Common myeloid progenitor, CD34-positive (primary cell): ENCODE results near the gene TIMM23.

Source experiments
- CTCF ChIA-PET: fragments of 350-600 bp; sonication (Branson Sonifier 250); formaldehyde crosslinking; loops from one replicate; lab custom pipeline; 2021; ENCODE audit warnings: antibody characterized with exemption; lab: Charles Lee
- POLR2A ChIA-PET: fragments of 350-600 bp; sonication (Branson Sonifier 250); formaldehyde crosslinking; loops from one replicate; lab custom pipeline; 2021; ENCODE audit warnings: antibody characterized with exemption; lab: Charles Lee
- DNase-seq, 3 donors: peaks; one replicate each; pipeline versions ENCODE4 v3.0.0 to v3.0.0-alpha.2; 2013
- H3K27ac ChIP-seq, 2 experiments: 1 replicate in 1 of 2; 2 replicates in 1 of 2; pipeline ENCODE4 v1.7.0; 2013; ENCODE audit warnings: inconsistent platforms in 2 of 2, low read length in 2 of 2, mild to moderate bottlenecking in 2 of 2, low read depth in 1 of 2, moderate library complexity in 1 of 2; ENCODE audit not compliant: severe bottlenecking in 2 of 2, insufficient read depth in 1 of 2, poor library complexity in 1 of 2
- H3K27me3 ChIP-seq, 5 experiments: replicated peaks in 2 of 5; 1 replicate in 3 of 5; 2 replicates in 2 of 5; pipeline versions ENCODE4 v1.6.1 to v1.7.0; 2013; ENCODE audit warnings: low read length in 4 of 5, mild to moderate bottlenecking in 2 of 5, moderate library complexity in 2 of 5, inconsistent platforms in 1 of 5; ENCODE audit not compliant: insufficient read depth in 5 of 5, control insufficient read depth in 4 of 5
- H3K36me3 ChIP-seq, 4 experiments: 1 replicate in 2 of 4; 2 replicates in 2 of 4; pipeline versions ENCODE4 v1.6.1 to v1.7.0; 2013; ENCODE audit warnings: low read length in 3 of 4, control low read depth in 1 of 4, mild to moderate bottlenecking in 1 of 4; ENCODE audit not compliant: control insufficient read depth in 4 of 4, insufficient read depth in 4 of 4
- H3K4me1 ChIP-seq, 4 experiments: 1 replicate in 3 of 4; 2 replicates in 1 of 4; pipeline versions ENCODE4 v1.6.1 to v1.7.1; 2013; ENCODE audit warnings: low read length in 3 of 4, mild to moderate bottlenecking in 3 of 4, control low read depth in 1 of 4, inconsistent platforms in 1 of 4, moderate library complexity in 1 of 4; ENCODE audit not compliant: control insufficient read depth in 4 of 4, insufficient read depth in 4 of 4; ENCODE audit errors: control extremely low read depth in 1 of 4
- H3K4me3 ChIP-seq, 7 experiments: 1 replicate in 4 of 7; 2 replicates in 3 of 7; pipeline versions ENCODE4 v1.5.1 to v1.7.0; 2013; ENCODE audit warnings: mild to moderate bottlenecking in 7 of 7, low read length in 6 of 7, moderate library complexity in 6 of 7, inconsistent platforms in 2 of 7, low read depth in 2 of 7, control low read depth in 1 of 7; ENCODE audit not compliant: insufficient read depth in 4 of 7, control insufficient read depth in 1 of 7; ENCODE audit errors: extremely low read depth in 1 of 7
- H3K9me3 ChIP-seq, 5 experiments: 1 replicate in 4 of 5; 2 replicates in 1 of 5; pipeline versions ENCODE4 v1.6.1 to v1.7.1; 2013; ENCODE audit warnings: low read length in 4 of 5, mild to moderate bottlenecking in 2 of 5, inconsistent platforms in 1 of 5, low read depth in 1 of 5, moderate library complexity in 1 of 5; ENCODE audit not compliant: control insufficient read depth in 4 of 5, insufficient read depth in 2 of 5; ENCODE audit errors: control extremely low read depth in 1 of 5
- WGBS: methylation state at CpG from one replicate; pipeline ENCODE4 v1.1.5; 2013; ENCODE audit not compliant: insufficient coverage; 5-methylcytosine and 5-hydroxymethylcytosine counted together

The TIMM23 gene

DNA sequence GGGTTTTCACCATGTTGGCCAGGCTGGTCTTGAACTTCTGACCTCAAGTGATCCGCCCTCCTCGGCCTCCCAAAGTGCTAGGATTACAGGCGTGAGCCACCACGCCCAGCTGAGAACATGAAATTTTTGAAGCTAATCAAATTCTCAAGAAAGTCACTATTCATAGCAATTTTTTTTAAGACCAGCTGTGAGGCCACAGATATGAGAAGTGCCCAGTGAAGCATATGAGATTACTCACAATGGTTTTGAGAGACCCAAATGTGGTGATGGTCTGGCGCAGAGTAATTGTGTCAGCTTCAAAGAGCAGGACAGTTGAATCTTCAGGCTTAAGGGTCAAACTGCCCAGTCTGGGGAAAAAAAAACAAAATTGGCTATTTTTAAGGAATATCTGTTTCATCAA lies 41.9 kb downstream of the TIMM23 start:
- peak in 1 of 3 donors; percentile 35 for DNase-seq
- Histone ChIP-seq H3K4me1 (peaks cover 11 to 33% (median 21%) of the 10 kb centered on the region in 4 experiments), H3K27ac (no peak overlapping the region), H3K36me3 (peaks cover 28 to 64% (median 52%) of the 10 kb centered on the region in 4 experiments), H3K4me3 (no peak overlapping the region), H3K9me3 (no peaks in the 10 kb centered on the region), H3K27me3 (no peaks in the 10 kb centered on the region)
- CTCF ChIA-PET: interaction anchor here (1.0 to 6.8 kb wide), 3 partner anchors 8 to 13 kb away, joined by 4 to 57 read pairs (median 7); no protein-coding TSS in a partner anchor
- POLR2A ChIA-PET: no interaction called here
- 100% methylated on average over 3 of the region's 5 CpGs for WGBS

GRCh38 chr10:46014683-46015405 lies 42.6 kb downstream of the TIMM23 start:
- peaks cover 21 to 59% (median 47%) of the 10 kb centered on the region in 4 experiments for H3K36me3 ChIP-seq
- POLR2A ChIA-PET: no interaction called here
- 95% methylated on average over 4 of the region's 5 CpGs for WGBS

GRCh38 chr10:46016190-46016589 lies 43.9 kb downstream of the TIMM23 start:
- ChIA-PET CTCF (interaction anchor here (0.6 to 6.8 kb wide), 6 partner anchors 10 to 33 kb away, joined by 3 to 57 read pairs (median 3); no protein-coding TSS in a partner anchor), POLR2A (no interaction called here)
- peaks cover 27 to 44% (median 37%) of the 10 kb centered on the region in 4 experiments for H3K4me1 ChIP-seq
- no peak overlapping the region for H3K4me3 ChIP-seq
- DNase-seq: no peak
- H3K36me3 ChIP-seq: peaks cover 13 to 46% (median 35%) of the 10 kb centered on the region in 4 experiments
- no peaks in the 10 kb centered on the region for H3K27me3 ChIP-seq
- H3K9me3 ChIP-seq: no peaks in the 10 kb centered on the region
- H3K27ac ChIP-seq: peak overlapping the region in 1 of 2 experiments; percentile 16
- 97% methylated on average over 4 of the region's 5 CpGs for WGBS

More at GRCh38 chr10:46014683-46015405, 42.6 kb downstream of the TIMM23 start:
- H3K27ac ChIP-seq: no peak overlapping the region
- no peak overlapping the region for H3K4me3 ChIP-seq
- H3K27me3 ChIP-seq: no peaks in the 10 kb centered on the region
- CTCF ChIA-PET: interaction anchor here (1.0 to 6.8 kb wide), 5 partner anchors 9 to 17 kb away, joined by 3 to 57 read pairs (median 7); no protein-coding TSS in a partner anchor
- peaks cover 17 to 40% (median 26%) of the 10 kb centered on the region in 4 experiments for H3K4me1 ChIP-seq
- H3K9me3 ChIP-seq: no peaks in the 10 kb centered on the region
- DNase-seq: no peak

DNA sequence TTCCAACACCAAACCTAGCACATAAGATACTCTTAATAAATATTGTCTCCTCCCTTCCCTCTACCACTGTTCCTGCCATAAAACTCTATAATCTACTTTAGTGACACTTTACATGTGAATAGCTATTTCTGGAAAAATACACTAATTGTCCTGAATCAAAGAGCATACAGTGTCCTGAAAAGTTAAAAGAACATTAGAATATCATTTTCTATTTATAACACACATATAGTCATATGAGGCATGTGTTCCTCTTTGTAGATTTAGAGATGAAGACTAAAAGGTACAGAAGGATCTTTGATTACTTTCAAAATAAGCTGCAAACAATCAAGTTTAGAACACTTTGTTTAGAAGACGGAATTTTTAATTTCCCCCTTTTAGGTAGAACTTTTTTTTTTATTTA lies 44.5 kb downstream of the TIMM23 start:
- no CpG with 5 or more reads among the region's 1 CpG for WGBS
- DNase-seq: no peak
- H3K36me3 ChIP-seq: peaks cover 13 to 42% (median 34%) of the 10 kb centered on the region in 4 experiments
- H3K4me3 ChIP-seq: no peak overlapping the region
- no peaks in the 10 kb centered on the region for H3K27me3 ChIP-seq
- ChIA-PET POLR2A (no interaction called here), CTCF (interaction anchor here (1.6 to 6.8 kb wide), 4 partner anchors 9 to 15 kb away, joined by 4 to 57 read pairs (median 11); no protein-coding TSS in a partner anchor)
- peaks cover 29 to 51% (median 41%) of the 10 kb centered on the region in 4 experiments for H3K4me1 ChIP-seq
- H3K9me3 ChIP-seq: no peaks in the 10 kb centered on the region
- peak overlapping the region in 1 of 2 experiments; percentile 92 for H3K27ac ChIP-seq

- no peaks in the 10 kb centered on the region for H3K9me3 ChIP-seq
- ChIA-PET CTCF (interaction anchor here (0.7 to 6.8 kb wide), 6 partner anchors 9 to 35 kb away, joined by 3 to 57 read pairs (median 4); no protein-coding TSS in a partner anchor), POLR2A (interaction anchor here (1.1 kb wide), 2 partner anchors 14 to 16 kb away, joined by 3 to 5 read pairs; no protein-coding TSS in a partner anchor)
- no peaks in the 10 kb centered on the region for H3K27me3 ChIP-seq
- 44% methylated on average over 2 of the region's 2 CpGs for WGBS
- H3K4me1 ChIP-seq: peaks cover 30 to 60% (median 50%) of the 10 kb centered on the region in 4 experiments
- H3K4me3 ChIP-seq: peak overlapping the region in 3 of 7 experiments; percentile 29 to 53 (median 49)
- H3K27ac ChIP-seq: peak overlapping the region; percentile 84 to 92
- H3K36me3 ChIP-seq: peaks cover 13 to 35% (median 30%) of the 10 kb centered on the region in 4 experiments
- no peak for DNase-seq
These were observed 45.4 kb downstream of the TIMM23 start for GRCh38 chr10:46017733-46018132.

DNA sequence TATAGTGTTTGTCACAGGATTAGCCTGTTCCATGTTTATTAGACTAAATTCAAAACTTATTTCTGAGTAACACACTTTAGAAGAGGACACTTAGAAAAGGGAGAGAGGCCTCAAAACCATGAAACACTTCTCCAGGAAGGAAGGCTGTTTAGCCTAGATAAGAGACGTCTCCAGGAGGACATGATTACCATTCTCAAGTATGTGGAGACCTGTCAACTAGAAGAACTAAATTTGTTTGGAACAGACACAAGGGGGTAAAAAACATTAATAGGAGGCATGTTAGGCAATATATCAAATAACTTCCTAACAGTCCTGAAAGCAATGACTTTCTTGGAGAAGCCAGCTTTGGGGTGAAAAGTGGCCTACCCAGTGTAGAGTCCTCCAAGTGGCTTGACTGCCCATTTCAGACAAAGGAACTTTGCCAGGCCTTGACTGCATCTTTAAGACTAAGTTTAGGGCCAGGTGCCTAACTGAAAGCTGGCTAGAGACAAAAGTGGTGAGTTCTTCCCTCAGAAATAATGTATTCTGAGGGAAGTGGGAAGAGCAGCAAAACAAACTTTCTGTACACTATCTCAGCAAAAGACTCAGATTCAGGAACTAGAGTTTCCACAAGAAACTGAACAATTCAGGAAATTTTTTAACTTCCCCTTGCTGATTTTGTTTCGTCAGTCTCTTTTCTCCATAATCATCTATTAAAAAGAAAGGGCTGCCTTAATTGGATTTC lies 46.3 kb downstream of the TIMM23 start:
- Histone ChIP-seq H3K27me3 (no peaks in the 10 kb centered on the region), H3K9me3 (no peaks in the 10 kb centered on the region), H3K4me3 (peak overlapping the region in 5 of 7 experiments; percentile 16 to 53 (median 41)), H3K27ac (peak overlapping the region; percentile 84 to 92), H3K4me1 (peaks cover 31 to 66% (median 54%) of the 10 kb centered on the region in 4 experiments), H3K36me3 (peaks cover 8 to 26% (median 21%) of the 10 kb centered on the region in 4 experiments)
- CTCF ChIA-PET: interaction anchor here (0.5 to 6.8 kb wide), 7 partner anchors 8 to 209 kb away, joined by 3 to 57 read pairs (median 4); no protein-coding TSS in a partner anchor
- 20% methylated on average over 1 of the region's 2 CpGs for WGBS
- peak; percentile 72 to 93 (median 83) for DNase-seq
- POLR2A ChIA-PET: interaction anchor here (1.1 kb wide), 2 partner anchors 15 to 17 kb away, joined by 3 to 5 read pairs; no protein-coding TSS in a partner anchor
